ENCODE results near the gene CFAP126.
"Not testable (repeated sequence)": the region's sequence is repeated elsewhere in the genome, so short reads cannot be mapped to it uniquely, and the experiment has no call there.

CFAP126 gene

GRCh38 chr1:161367684-161368400, at the start of gene CFAP126:
Gene CFAP126 (minus strand): TSS chr1:161367876. CDS start chr1:161367868, 8 bp downstream.
- peak; percentile 55 for DNase-seq (ENCODE audit: low spot score)

- not testable (repeated sequence) for DNase-seq (ENCODE audit: low spot score)
These were observed 45.4 kb upstream of the CFAP126 start for GRCh38 chr1:161413050-161413449.

- not testable (repeated sequence) for DNase-seq (ENCODE audit: low spot score)
These were observed 42.9 kb upstream of the CFAP126 start for GRCh38 chr1:161410636-161410970.

DNA sequence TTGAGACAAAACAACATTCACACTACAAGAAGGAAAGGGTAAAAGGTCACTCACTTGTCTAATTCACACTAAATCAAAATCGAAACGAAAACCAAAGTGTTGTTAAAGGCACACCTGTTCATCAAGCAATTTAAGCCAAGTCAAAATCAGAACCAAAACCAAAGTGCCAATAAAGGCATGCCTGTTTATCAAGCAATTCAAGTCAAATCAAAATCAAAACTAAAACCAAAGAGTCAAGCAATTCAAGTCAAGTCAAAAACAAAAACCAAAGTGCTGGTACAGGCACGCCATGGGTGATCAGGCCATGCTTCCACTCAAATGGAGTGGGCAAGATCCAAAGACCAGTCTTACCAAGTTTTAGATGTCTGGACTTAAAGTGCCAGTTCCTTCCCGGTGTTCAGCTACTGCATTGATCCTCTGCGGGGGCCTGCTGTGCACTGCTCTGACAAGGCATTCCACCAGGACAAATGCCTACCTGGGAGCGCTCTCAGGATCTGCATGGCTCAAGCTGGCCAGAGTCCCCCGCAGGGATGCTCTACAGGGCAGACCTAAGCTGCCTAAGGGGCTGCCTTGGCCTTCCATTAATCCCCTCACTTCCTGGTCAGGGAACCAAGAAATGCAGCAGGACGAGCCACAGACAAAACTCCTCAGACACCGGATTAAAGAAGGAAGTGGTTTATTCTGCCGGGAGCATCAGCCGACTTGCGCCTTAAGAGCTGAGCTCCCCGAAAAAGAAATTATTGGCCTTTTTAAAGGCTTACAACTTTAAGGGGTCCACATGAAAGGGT, 42.4 kb upstream of the CFAP126 start:
- DNase-seq (ENCODE audit: low spot score): not testable (repeated sequence)

- DNase-seq (ENCODE audit: low spot score): no peak
These were observed 40.9 kb upstream of the CFAP126 start for GRCh38 chr1:161408429-161409052.

- DNase-seq (ENCODE audit: low spot score): no peak
These were observed 39.8 kb upstream of the CFAP126 start for GRCh38 chr1:161407451-161407985.

DNA sequence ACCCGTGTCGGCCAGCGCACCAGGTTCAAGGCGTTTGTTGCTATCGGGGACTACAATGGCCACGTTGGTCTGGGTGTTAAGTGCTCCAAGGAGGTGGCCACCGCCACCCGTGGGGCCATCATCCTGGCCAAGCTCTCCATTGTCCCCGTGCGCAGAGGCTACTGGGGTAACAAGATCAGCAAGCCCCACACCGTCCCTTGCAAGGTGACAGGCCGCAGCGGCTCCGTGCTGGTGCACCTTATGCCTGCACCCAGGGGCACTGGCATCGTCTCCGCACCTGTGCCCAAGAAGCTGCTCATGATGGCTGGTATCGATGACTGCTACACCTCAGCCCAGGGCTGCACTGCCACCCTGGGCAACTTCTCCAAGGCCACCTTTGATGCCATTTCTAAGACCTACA, 38.9 kb upstream of the CFAP126 start:
- DNase-seq (ENCODE audit: low spot score): not testable (repeated sequence)

GRCh38 chr1:161404051-161404597, 36.4 kb upstream of the CFAP126 start:
- no peak for DNase-seq (ENCODE audit: low spot score)

DNA sequence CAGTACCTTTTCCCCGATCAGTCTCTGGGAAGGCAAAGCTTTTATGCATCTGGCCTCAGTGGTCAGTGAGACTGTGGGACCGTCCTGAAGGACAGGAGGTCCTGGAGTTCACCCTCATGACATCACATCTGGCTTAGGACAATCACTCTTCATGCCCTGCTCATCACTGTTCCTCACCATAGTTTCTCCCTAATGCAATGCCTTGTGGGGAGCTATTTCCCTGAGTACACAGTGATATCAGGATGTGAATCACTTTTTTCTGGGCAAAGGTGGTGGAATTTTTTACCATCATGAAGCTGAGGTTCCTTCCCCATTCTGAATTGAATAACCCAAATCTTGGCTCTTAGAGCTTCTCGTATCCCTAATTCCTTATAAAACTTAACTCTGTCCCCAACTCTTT, 34.8 kb upstream of the CFAP126 start:
- DNase-seq (ENCODE audit: low spot score): no peak

GRCh38 chr1:161399257-161399998, 31.8 kb upstream of the CFAP126 start:
- peak; percentile 79 for DNase-seq (ENCODE audit: low spot score)

- no peak for DNase-seq (ENCODE audit: low spot score)
These were observed 31.2 kb upstream of the CFAP126 start for GRCh38 chr1:161398900-161399256.

- not testable (repeated sequence) for DNase-seq (ENCODE audit: low spot score)
These were observed 29.4 kb upstream of the CFAP126 start for GRCh38 chr1:161397038-161397437.

- no peak for DNase-seq (ENCODE audit: low spot score)
These were observed 25.5 kb upstream of the CFAP126 start for GRCh38 chr1:161393151-161393550.

DNA sequence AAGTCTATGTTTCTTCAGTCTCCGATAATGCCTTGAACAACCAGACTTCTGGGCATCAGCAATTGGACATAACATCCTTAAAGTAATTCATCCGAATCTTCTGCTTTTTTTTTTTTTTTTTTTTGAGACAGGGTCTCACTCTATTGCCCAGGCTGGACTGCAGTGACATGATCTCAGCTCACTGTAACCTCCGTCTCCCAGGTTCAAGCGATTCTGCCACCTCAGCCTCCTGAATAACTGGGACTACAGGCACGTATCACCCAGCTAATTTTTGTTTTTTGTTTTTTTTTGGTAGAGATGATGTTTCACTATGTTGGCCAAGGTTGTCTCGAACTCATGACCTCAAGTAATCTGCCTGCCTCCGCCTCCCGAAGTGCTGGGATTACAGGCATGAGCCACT, 23.9 kb upstream of the CFAP126 start:
- DNase-seq (ENCODE audit: low spot score): no peak

DNA sequence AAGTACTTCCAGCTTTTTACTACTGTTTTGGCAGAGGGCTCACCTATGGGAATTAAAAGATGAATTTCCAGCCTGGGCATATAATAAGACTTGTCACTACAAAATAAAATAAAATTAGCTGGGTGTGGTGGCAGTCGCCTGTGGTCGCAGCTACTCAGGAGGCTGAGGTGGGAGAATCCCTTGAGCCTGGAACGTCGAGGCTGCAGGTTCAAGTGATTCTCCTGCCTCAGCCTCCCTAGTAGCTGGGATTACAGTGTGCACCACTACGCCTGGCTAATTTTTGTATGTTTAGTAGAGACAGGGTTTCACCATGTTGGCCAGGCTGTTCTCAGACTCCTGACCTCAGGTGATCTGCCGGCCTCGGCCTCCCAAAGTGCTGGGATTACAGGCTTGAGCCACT, 23.5 kb upstream of the CFAP126 start:
- not testable (repeated sequence) for DNase-seq (ENCODE audit: low spot score)

- DNase-seq (ENCODE audit: low spot score): no peak
These were observed 22.8 kb upstream of the CFAP126 start for GRCh38 chr1:161390559-161390858.

- DNase-seq (ENCODE audit: low spot score): peak; percentile 81
These were observed 22.2 kb upstream of the CFAP126 start for GRCh38 chr1:161389691-161390558.

GRCh38 chr1:161389158-161389557, 21.5 kb upstream of the CFAP126 start:
- not testable (repeated sequence) for DNase-seq (ENCODE audit: low spot score)

DNA sequence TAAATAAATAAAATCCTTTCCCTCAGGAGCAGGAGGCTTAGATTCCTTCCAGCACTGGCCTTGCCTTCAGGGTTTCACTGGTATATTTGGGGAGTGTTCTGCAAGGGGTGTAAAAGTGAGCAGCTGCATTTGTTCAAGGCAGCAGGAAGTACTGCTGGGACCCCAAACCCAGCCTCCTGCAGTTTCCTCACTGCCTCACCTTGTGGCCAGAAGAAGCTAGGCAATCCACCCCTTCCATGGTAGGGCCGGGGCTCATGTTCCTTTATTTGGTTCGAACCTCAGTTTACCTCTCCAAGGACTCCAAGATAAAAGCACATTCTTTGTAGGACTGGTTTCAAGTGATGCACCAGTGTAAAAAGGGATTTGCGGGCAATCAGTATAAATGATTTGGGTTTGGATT, 21.0 kb upstream of the CFAP126 start:
- DNase-seq (ENCODE audit: low spot score): no peak

DNA sequence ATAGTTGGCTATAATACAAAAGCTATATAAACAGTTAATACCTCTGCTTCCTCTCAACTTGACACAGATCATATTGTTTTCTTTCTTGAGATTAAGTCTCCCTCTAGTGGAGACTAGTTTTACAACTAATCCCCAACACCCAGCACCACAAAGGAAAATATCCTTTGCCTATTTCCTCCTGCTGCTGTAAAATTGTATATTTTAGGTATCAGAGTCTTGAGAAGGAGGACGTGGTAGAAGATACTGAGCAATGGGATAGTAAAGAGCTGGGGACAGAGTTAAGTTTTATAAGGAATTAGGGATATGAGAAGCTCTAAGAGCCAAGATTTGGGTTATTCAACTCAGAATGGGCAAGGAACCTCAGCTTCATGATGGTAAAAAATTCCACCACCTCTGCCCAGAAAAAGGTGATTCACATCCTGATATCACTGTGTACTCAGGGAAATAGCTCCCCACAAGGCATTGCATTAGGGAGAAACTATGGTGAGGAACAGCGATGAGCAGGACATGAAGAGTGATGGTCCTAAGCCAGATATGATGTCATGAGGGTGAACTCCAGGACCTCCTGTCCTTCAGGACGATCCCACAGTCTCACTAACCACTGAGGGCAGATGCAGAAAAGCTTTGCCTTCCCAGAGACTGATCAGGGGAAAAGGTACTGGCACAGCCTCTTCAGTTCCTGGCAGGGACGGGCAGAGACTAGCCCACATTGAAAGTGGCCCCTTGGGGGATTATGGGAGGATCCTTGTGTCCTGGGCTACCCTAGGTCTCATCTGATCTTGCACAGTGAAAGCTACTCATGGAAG, 14.7 kb upstream of the CFAP126 start:
- peak; percentile 48 for DNase-seq (ENCODE audit: low spot score)

Data from HuH-7 (cell line).